Transverse colon (tissue), 4 donors: ENCODE results near the gene MRPS18B. TPM values are rescaled to one million over a fixed set of nuclear protein-coding genes. Genes with fewer than 3 reads are reported as not detected.

Experiments used
- DNase-seq: peaks from one replicate; pipeline ENCODE4 v3.0.0-alpha.2; 2019
- H3K27ac ChIP-seq, 4 donors: fragments of 200-600 bp; sonication (generic); 2 replicates each; pipeline ENCODE4 v1.5.1; 2016 to 2018; ENCODE audit warnings: inconsistent platforms in 4 of 4
- H3K27me3 ChIP-seq: fragments of 200-600 bp; sonication (generic); 2 replicates; pipeline ENCODE4 v1.5.1; 2017; ENCODE audit warnings: inconsistent platforms
- H3K36me3 ChIP-seq, 4 donors: fragments of 200-600 bp; sonication (generic); 2 replicates each; pipeline ENCODE4 v1.5.1; 2017 to 2019; ENCODE audit warnings: inconsistent platforms in 4 of 4
- H3K4me1 ChIP-seq, 4 donors: fragments of 200-600 bp; sonication (generic); 2 replicates each; pipeline ENCODE4 v1.5.1; 2017 to 2020; ENCODE audit warnings: inconsistent platforms in 4 of 4
- H3K4me3 ChIP-seq, 4 donors: fragments of 200-600 bp; sonication (generic); 1 replicate in 1 of 4; 2 replicates in 3 of 4; pipeline versions ENCODE4 v1.5.1 to v1.6.1; 2017 to 2019; ENCODE audit warnings: inconsistent platforms in 4 of 4
- H3K9me3 ChIP-seq, 2 donors: fragments of 200-600 bp; sonication (generic); 2 replicates each; pipeline ENCODE4 v1.5.1; 2017 to 2019; ENCODE audit warnings: inconsistent platforms in 2 of 2
- EP300 ChIP-seq: sonication (generic); formaldehyde crosslinking; IDR thresholded peaks from one replicate; pipeline ENCODE4 v1.6.1; 2017; ENCODE audit warnings: antibody characterized with exemption, low read depth
- POLR2A ChIP-seq: fragments of 450-650 bp; IDR thresholded peaks from one replicate; pipeline ENCODE4 v1.6.1; 2016; ENCODE audit warnings: antibody characterized with exemption, mild to moderate bottlenecking, moderate library complexity
- POLR2AphosphoS5 ChIP-seq, 3 donors: sonication (generic); formaldehyde crosslinking; IDR thresholded peaks; one replicate each; pipeline ENCODE4 v1.6.1; 2016; ENCODE audit warnings: antibody characterized with exemption in 3 of 3
- WGBS, 2 donors: methylation state at CpG; one replicate each; pipeline ENCODE4 v1.1.5; 2018; ENCODE audit warnings: low coverage in 1 of 2; 5-methylcytosine and 5-hydroxymethylcytosine counted together
- in situ Hi-C, 4 donors: fragments of 200-750 bp; cut with MboI; loops; one replicate each; pipeline versions ENCODE4 v1.15.0 to v1.15.1; 2017; ENCODE audit warnings: low sequenced_read_pairs in 3 of 4, low pct_ligation_motif_present in 1 of 4, low pct_unique_long_range_greater_than_20kb in 1 of 4
- intact Hi-C: fragments of 100-400 bp; cut with DNase I; formaldehyde crosslinking; loops from one replicate; pipeline ENCODE4 v1.15.1; 2023; ENCODE audit warnings: low total_unique reads
- total RNA-seq, 4 donors: library from RNA; depleted of rRNA; stranded (reverse); fragments of >200 nt; gene quantifications; one replicate each; pipeline ENCODE4 v1.1.0, GENCODE V29; 2016
- TF ChIP-seq, protein P1 (sequence below), 5 experiments: fragments of 200-600 bp in 3 of 5; fragments of 450-650 bp in 2 of 5; sonication (generic) in 3 of 5; IDR thresholded peaks; 1 replicate in 2 of 5; 2 replicates in 3 of 5; pipeline ENCODE4 v1.5.1; 2016 to 2017; ENCODE audit warnings: antibody characterized with exemption in 5 of 5, inconsistent platforms in 3 of 5, mild to moderate bottlenecking in 2 of 5, moderate library complexity in 1 of 5

The MRPS18B gene
- total RNA-seq, 4 donors from 2014 or later = 6.0 to 61.9 (median 39.4) TPM

DNA sequence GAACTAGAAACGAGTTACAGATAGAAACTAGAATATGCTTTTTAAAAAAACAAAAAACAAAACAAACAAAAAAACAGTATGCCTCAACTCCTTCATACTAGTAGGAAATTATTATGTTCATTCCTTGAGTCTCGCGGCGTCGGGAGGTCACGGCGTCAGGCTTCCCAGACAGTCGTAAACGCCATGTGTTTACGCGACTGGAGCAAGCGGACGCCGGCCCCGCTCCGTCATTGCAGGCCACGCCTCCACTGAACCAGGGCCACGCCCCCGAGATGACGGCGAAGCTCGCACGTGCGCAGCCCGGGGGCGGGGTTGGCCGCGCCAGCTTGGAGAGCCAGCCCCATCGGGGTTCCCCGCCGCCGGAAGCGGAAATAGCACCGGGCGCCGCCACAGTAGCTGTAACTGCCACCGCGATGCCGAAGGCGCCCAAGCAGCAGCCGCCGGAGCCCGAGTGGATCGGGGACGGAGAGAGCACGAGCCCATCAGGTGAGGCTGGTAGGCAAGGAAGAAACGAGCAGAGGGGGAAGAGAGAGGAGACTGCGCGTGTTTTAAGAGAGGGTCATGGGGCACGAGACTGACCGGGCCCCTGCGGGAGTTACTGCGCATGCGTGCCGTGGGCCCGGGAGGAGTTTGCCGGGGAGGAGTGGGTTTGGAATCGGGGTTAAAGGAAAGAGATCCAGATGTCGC, 46.4 kb upstream of the MRPS18B start, which contains the start of gene ABCF1:
ABCF1 (plus strand) TSS at position 368 of the 687 bp plus-strand sequence; CDS start at position 414, 46 bp downstream.
- DNase-seq = peak; percentile 99
- H3K36me3 ChIP-seq = no peaks in the 10 kb centered on the region
- 0% methylated on average over 9 to 59 of the region's 59 CpGs for WGBS, 2 donors
- H3K27ac ChIP-seq = peak within 1 kb of the TSS; percentile 82 to 96 (median 91)
- intact Hi-C loops = no loop called here
- in situ Hi-C loops = no loop called here
- no peaks in the 10 kb centered on the region for H3K9me3 ChIP-seq
- H3K4me1 ChIP-seq = peaks cover 20 to 36% (median 30%) of the 10 kb centered on the region in 4 donors
- H3K4me3 ChIP-seq = peak within 1 kb of the TSS; percentile 51 to 79 (median 62)
- no peaks in the 10 kb centered on the region for H3K27me3 ChIP-seq
- TF ChIP-seq POLR2A (peak; percentile 77), EP300 (peak; percentile 66), POLR2AphosphoS5 (IDR thresholded peaks at IDR 0.05) (peak; percentile 85 to 92 (median 89))
- TF ChIP-seq, protein P1, sequence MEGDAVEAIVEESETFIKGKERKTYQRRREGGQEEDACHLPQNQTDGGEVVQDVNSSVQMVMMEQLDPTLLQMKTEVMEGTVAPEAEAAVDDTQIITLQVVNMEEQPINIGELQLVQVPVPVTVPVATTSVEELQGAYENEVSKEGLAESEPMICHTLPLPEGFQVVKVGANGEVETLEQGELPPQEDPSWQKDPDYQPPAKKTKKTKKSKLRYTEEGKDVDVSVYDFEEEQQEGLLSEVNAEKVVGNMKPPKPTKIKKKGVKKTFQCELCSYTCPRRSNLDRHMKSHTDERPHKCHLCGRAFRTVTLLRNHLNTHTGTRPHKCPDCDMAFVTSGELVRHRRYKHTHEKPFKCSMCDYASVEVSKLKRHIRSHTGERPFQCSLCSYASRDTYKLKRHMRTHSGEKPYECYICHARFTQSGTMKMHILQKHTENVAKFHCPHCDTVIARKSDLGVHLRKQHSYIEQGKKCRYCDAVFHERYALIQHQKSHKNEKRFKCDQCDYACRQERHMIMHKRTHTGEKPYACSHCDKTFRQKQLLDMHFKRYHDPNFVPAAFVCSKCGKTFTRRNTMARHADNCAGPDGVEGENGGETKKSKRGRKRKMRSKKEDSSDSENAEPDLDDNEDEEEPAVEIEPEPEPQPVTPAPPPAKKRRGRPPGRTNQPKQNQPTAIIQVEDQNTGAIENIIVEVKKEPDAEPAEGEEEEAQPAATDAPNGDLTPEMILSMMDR (IDR thresholded peaks at IDR 0.05) = no peak

DNA sequence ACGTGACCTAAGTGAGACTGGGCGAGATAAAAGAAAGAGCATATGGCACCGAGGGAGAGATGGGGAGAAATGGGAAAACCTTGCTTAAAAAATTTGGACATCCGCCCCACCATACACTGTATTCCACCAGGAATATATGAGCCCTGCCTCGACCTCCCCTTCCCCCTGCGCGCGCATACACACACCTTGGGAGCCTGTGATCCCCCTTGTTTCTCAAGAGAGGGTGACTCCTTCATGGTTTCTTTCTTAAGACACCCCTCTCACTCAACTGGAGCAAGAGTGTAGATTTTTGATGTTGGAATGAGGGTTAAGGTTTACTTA, 45.9 kb upstream of the MRPS18B start:
- DNase-seq = no peak
- WGBS, 2 donors = 2% methylated on average over 8 of the region's 8 CpGs
- Histone ChIP-seq H3K27ac (peak overlapping the region; percentile 82 to 96 (median 91)), H3K36me3 (peaks cover 0 to under 1% (median 0%) of the 10 kb centered on the region in 4 donors), H3K27me3 (no peaks in the 10 kb centered on the region), H3K4me1 (peaks cover 20 to 36% (median 30%) of the 10 kb centered on the region in 4 donors), H3K4me3 (peak overlapping the region; percentile 51 to 79 (median 62)), H3K9me3 (no peaks in the 10 kb centered on the region)
- intact Hi-C loops (no loop called here), in situ Hi-C loops (no loop called here)
- TF ChIP-seq, protein P1 (IDR thresholded peaks at IDR 0.05) = no peak
- TF ChIP-seq POLR2A (no peak), EP300 (no peak), POLR2AphosphoS5 (IDR thresholded peaks at IDR 0.05) (no peak)

DNA sequence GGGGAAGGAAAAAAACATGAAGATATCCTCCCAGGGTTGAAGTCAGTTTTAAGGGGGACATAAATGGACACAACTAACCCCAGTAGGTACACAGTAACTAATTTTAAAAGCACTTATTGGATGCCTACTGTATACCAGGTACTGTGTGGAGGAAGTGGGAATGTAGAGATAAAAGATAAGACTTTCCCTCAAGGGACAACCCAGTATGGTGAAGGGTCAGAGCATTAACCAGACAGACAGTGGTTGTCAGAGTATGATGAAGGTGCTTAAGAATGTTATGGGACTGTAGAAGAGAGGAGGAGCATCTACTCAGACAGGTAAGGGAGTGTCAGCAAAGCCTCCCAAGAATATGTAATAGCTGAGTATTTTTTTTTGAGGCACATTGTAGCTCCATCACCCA, 45.5 kb upstream of the MRPS18B start:
- Histone ChIP-seq H3K4me1 (peaks cover 20 to 36% (median 30%) of the 10 kb centered on the region in 4 donors), H3K4me3 (peak overlapping the region in 3 of 4 donors; percentile 51 to 79 (median 51)), H3K36me3 (peaks cover 0 to 4% (median 1%) of the 10 kb centered on the region in 4 donors), H3K27me3 (no peaks in the 10 kb centered on the region), H3K27ac (peak overlapping the region; percentile 82 to 96 (median 91)), H3K9me3 (no peaks in the 10 kb centered on the region)
- DNase-seq = no peak
- in situ Hi-C loops = no loop called here
- no peak for TF ChIP-seq POLR2A
- TF ChIP-seq POLR2AphosphoS5 (IDR thresholded peaks at IDR 0.05) = no peak
- TF ChIP-seq, protein P1 (IDR thresholded peaks at IDR 0.05) = no peak
- no peak for TF ChIP-seq EP300
- intact Hi-C loops = no loop called here

DNA sequence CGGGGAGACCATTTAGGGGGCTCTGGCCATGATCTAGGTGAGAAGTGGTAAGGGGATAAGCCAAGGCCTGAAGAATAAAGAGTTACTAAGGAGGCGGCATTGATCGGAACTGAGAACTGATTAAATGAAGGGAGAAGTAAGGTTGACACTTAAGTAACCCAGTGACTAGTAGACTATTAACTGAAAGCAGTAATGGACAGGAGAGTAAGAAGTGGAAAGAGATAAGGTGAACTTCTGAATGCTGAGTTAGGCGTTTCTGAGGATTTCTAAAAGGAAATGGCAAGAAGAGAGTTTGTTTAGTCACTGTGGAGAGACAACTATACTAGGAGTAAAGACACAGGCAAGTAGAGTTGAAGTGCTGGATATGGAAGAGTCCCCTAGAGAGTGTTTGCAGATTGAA, 44.5 kb upstream of the MRPS18B start:
- Histone ChIP-seq H3K27ac (no peak overlapping the region), H3K4me3 (no peak overlapping the region), H3K4me1 (peaks cover 20 to 36% (median 30%) of the 10 kb centered on the region in 4 donors), H3K36me3 (peaks cover 0 to 14% (median 6%) of the 10 kb centered on the region in 4 donors), H3K9me3 (no peaks in the 10 kb centered on the region), H3K27me3 (no peaks in the 10 kb centered on the region)
- TF ChIP-seq POLR2A (no peak), POLR2AphosphoS5 (IDR thresholded peaks at IDR 0.05) (no peak), EP300 (no peak)
- TF ChIP-seq, protein P1 (IDR thresholded peaks at IDR 0.05) = no peak
- no peak for DNase-seq
- 53 to 54% methylated on average over 4 of the region's 4 CpGs for WGBS, 2 donors
- in situ Hi-C loops (no loop called here), intact Hi-C loops (no loop called here)
